GM15510 (cell line): Measurements from ENCODE around the gene CCL11.

ENCODE experiments used
- POLR2A ChIP-seq: IDR thresholded peaks from 3 replicates; pipeline ENCODE4 v1.6.1; 2011; ENCODE audit warnings: borderline replicate concordance; ENCODE audit not compliant: insufficient read length; ENCODE audit errors: extremely low read depth

Gene CCL11

GRCh38 chr17:34299027-34299426, 13.5 kb downstream of the CCL11 start:
- TF ChIP-seq POLR2A, result no peak

GRCh38 chr17:34299956-34300577, 14.5 kb downstream of the CCL11 start:
- no peak for TF ChIP-seq POLR2A

- TF ChIP-seq POLR2A, result no peak
Observed at GRCh38 chr17:34300652-34301370, 15.3 kb downstream of the CCL11 start.

GRCh38 chr17:34301986-34302385, 16.4 kb downstream of the CCL11 start:
- no peak for TF ChIP-seq POLR2A

- no peak for TF ChIP-seq POLR2A
Observed at GRCh38 chr17:34302636-34303035, 17.1 kb downstream of the CCL11 start.

- no peak for TF ChIP-seq POLR2A
Observed at GRCh38 chr17:34303606-34304005, 18.1 kb downstream of the CCL11 start.

GRCh38 chr17:34305061-34305460, 19.5 kb downstream of the CCL11 start:
- no peak for TF ChIP-seq POLR2A

GRCh38 chr17:34305606-34306005, 20.1 kb downstream of the CCL11 start:
- TF ChIP-seq POLR2A, result no peak

- TF ChIP-seq POLR2A, result no peak
Observed at GRCh38 chr17:34306466-34306865, 20.9 kb downstream of the CCL11 start.

GRCh38 chr17:34307110-34307509, 21.6 kb downstream of the CCL11 start:
- TF ChIP-seq POLR2A, result no peak

- TF ChIP-seq POLR2A, result no peak
Observed at GRCh38 chr17:34308371-34308770, 22.8 kb downstream of the CCL11 start.

- no peak for TF ChIP-seq POLR2A
Observed at GRCh38 chr17:34311291-34311690, 25.7 kb downstream of the CCL11 start.

GRCh38 chr17:34312080-34312479, 26.5 kb downstream of the CCL11 start:
- no peak for TF ChIP-seq POLR2A

- TF ChIP-seq POLR2A, result no peak
Observed at GRCh38 chr17:34313164-34313563, 27.6 kb downstream of the CCL11 start.

GRCh38 chr17:34314279-34314678, 28.7 kb downstream of the CCL11 start:
- no peak for TF ChIP-seq POLR2A

- no peak for TF ChIP-seq POLR2A
Observed at GRCh38 chr17:34318474-34318873, 32.9 kb downstream of the CCL11 start.
